Subcutaneous abdominal adipose tissue (tissue), 5 donors: ENCODE measurements around the gene JADE2.

Experiments used
- H3K27ac ChIP-seq: one replicate; pipeline ENCODE4 v1.7.0; 2013; ENCODE audit warnings: low read depth, mild to moderate bottlenecking, inconsistent platforms, low read length, moderate library complexity
- H3K27me3 ChIP-seq, 5 donors: one replicate each; pipeline ENCODE4 v1.7.0; 2013; ENCODE audit warnings: low read length in 5 of 5, inconsistent platforms in 1 of 5; ENCODE audit not compliant: control insufficient read depth in 5 of 5, insufficient read depth in 4 of 5
- H3K36me3 ChIP-seq, 5 donors: one replicate each; pipeline ENCODE4 v1.7.0; 2013; ENCODE audit warnings: low read length in 5 of 5; ENCODE audit not compliant: control insufficient read depth in 5 of 5, insufficient read depth in 5 of 5
- H3K4me1 ChIP-seq, 5 donors: one replicate each; pipeline ENCODE4 v1.7.0; 2013; ENCODE audit warnings: low read length in 5 of 5, mild to moderate bottlenecking in 3 of 5, moderate library complexity in 1 of 5; ENCODE audit not compliant: control insufficient read depth in 5 of 5, insufficient read depth in 5 of 5
- H3K4me3 ChIP-seq, 5 donors: one replicate each; pipeline ENCODE4 v1.7.0; 2013; ENCODE audit warnings: low read length in 5 of 5, low read depth in 1 of 5
- H3K9ac ChIP-seq, 5 donors: one replicate each; pipeline ENCODE4 v1.7.0; 2013; ENCODE audit warnings: low read length in 5 of 5, mild to moderate bottlenecking in 4 of 5, moderate library complexity in 3 of 5
- H3K9me3 ChIP-seq, 5 donors: one replicate each; pipeline ENCODE4 v1.7.0; 2013; ENCODE audit warnings: low read length in 5 of 5; ENCODE audit not compliant: control insufficient read depth in 5 of 5
- donor health status: healthy.
- donor health status: healthy.
- donor health status: healthy.
- donor health status: healthy.
- donor health status: healthy.

The JADE2 gene

DNA sequence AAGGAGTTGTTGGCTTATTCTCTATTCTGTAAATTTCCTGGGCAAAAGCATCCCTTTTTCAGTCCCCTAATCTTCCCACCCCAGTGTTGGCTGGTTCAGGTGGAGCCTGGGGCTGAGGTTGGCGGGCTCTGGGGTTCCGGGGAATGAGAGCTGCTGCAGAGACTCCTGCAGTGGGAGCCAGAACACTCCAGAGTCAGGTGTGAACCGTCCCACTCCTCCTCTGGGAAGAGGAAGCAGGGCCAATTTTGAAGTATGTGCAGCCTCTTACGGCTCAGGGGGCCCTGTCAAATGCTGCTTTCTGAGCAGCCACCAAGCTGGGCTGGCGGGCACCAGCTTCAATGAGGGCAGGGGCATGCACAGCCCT lies 42.8 kb downstream of the JADE2 start:
- Histone ChIP-seq H3K27me3 (no peaks in the 10 kb centered on the region), H3K4me1 (peaks cover 12 to 46% (median 39%) of the 10 kb centered on the region in 5 donors), H3K36me3 (peaks cover 6 to 85% (median 74%) of the 10 kb centered on the region in 5 donors), H3K4me3 (no peak overlapping the region), H3K9ac (peak overlapping the region in 1 of 5 donors; percentile 40), H3K9me3 (no peaks in the 10 kb centered on the region), H3K27ac (peak overlapping the region; percentile 72)

DNA sequence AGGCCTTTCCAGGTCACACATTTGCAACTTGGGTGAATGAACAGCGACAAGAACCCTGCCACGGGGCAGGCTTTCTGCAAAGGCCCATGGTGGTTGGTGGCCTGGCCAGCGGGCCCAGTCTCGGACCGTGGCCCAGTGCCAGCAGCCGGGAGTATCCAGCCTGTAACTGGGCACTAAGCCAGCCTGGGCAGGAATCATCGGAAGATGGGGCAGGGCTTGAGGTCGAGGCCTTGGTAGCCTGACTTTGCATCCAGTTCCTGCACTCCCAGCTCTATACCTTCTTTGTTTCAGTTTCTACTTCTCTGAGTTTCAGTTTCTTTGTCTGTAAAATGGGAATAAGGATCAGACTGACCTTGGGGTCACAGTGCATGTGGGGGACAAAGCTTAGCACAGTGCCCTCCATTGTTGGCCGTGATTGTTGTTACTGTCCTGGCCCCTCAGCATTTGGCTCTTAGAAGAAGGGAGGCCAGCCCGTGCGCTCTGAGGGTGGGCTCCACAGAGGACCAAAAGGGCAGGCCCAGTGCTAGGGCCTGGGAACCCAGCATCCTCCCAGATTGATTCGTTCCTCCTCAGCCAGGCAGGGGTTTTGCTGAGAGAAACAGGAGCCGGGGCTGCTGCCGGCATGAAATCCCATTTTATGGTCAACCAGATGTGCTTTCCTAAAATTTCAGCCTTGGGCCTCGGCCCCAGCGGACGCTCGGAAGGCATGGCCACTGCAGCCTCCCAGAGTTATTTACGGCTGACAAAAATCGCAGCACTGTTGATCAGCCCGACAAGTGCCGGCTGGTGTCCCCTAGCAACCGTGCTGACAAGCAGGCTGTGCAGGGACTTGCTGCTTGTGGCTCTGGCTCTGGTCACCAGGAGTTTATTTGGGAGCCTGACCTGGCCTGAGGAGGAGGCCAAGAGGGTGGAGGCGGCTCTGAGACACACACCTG lies 43.6 kb downstream of the JADE2 start:
- peaks cover 6 to 85% (median 74%) of the 10 kb centered on the region in 5 donors for H3K36me3 ChIP-seq
- peak overlapping the region in 2 of 5 donors; percentile 7 to 11 for H3K4me3 ChIP-seq
- no peaks in the 10 kb centered on the region for H3K27me3 ChIP-seq
- H3K4me1 ChIP-seq = peaks cover 12 to 46% (median 39%) of the 10 kb centered on the region in 5 donors
- peak overlapping the region in 2 of 5 donors; percentile 2 to 40 for H3K9ac ChIP-seq
- peak overlapping the region; percentile 72 for H3K27ac ChIP-seq
- no peaks in the 10 kb centered on the region for H3K9me3 ChIP-seq

DNA sequence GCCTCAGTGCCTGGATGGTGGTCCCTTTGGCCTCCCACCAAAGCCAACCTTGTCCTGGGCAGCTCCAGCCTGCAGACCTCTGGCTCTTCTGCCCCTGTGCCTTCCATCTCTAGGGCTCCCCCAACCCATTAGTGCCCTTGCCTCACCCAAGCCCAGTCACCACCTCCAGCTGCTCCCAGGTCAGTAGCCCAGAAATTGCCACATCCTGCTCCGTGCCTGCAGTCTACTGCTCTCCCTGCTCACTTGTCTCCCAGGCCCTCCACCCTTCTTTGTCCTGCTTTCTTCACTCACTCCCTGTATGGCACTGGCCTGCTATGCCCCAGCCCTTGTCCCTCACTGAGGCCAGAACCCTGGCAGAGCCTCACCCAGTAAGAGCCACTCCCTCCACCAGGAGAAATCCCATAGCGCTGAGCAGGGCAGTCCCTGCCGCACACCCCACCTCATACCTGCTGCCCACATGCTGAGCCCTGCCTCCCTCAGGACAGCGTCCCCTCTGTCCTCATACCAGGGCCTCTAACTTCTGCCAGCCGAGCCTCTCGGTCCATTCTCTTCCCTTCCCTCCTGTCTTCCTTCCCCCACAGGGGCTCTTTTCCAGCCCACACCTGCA lies 44.4 kb downstream of the JADE2 start:
- H3K36me3 ChIP-seq = peaks cover 4 to 85% (median 74%) of the 10 kb centered on the region in 5 donors
- no peak overlapping the region for H3K4me3 ChIP-seq
- H3K4me1 ChIP-seq = peaks cover 12 to 46% (median 39%) of the 10 kb centered on the region in 5 donors
- no peaks in the 10 kb centered on the region for H3K27me3 ChIP-seq
- peak overlapping the region; percentile 72 for H3K27ac ChIP-seq
- no peaks in the 10 kb centered on the region for H3K9me3 ChIP-seq
- peak overlapping the region in 2 of 5 donors; percentile 2 to 18 for H3K9ac ChIP-seq

DNA sequence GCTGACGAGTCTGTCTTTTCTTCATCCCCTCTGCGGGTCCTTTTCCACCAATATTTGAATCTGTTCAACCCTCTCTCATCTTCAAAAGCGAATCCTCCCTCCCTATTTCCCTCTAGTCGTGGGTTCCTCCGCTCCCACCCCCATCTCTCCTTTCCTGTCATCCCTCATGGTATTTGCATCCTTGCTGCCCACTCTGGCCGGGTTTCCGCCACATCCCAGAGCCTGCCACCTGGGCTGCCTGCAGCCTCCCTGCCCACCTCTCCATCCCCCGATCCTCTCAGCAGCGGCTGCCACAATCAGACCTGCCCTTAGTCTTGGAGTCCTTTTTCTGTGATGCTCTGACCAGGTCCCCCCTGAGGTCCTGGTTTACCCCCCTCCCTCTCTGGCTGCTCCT lies 44.9 kb downstream of the JADE2 start:
- Histone ChIP-seq H3K27ac (no peak overlapping the region), H3K9me3 (no peaks in the 10 kb centered on the region), H3K36me3 (peaks cover 0 to 85% (median 74%) of the 10 kb centered on the region in 5 donors), H3K4me1 (peaks cover 12 to 46% (median 39%) of the 10 kb centered on the region in 5 donors), H3K27me3 (no peaks in the 10 kb centered on the region), H3K9ac (no peak overlapping the region), H3K4me3 (no peak overlapping the region)

DNA sequence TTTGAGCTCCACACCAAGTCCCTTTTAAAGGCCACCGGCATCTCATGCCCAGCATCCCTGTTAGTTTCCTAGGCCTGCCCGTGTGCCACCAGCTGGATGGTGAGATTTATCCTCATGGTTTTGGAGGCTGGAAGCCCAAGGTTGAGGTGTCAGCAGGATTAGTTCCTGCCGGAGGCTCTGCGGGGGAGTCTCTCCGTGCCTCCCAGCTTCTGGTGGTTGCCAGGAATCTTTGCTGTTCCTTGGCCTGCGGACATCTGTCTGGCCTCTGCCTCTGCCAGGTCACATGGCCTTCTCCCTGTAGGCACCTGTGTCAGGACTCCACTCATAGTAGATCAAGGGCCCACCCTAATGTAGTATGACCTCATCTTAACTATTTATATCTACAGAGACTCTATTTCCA lies 45.4 kb downstream of the JADE2 start:
- peaks cover 12 to 46% (median 39%) of the 10 kb centered on the region in 5 donors for H3K4me1 ChIP-seq
- no peak overlapping the region for H3K4me3 ChIP-seq
- H3K36me3 ChIP-seq = peaks cover 0 to 85% (median 74%) of the 10 kb centered on the region in 5 donors
- no peak overlapping the region for H3K9ac ChIP-seq
- H3K9me3 ChIP-seq = no peaks in the 10 kb centered on the region
- H3K27me3 ChIP-seq = no peaks in the 10 kb centered on the region
- no peak overlapping the region for H3K27ac ChIP-seq

DNA sequence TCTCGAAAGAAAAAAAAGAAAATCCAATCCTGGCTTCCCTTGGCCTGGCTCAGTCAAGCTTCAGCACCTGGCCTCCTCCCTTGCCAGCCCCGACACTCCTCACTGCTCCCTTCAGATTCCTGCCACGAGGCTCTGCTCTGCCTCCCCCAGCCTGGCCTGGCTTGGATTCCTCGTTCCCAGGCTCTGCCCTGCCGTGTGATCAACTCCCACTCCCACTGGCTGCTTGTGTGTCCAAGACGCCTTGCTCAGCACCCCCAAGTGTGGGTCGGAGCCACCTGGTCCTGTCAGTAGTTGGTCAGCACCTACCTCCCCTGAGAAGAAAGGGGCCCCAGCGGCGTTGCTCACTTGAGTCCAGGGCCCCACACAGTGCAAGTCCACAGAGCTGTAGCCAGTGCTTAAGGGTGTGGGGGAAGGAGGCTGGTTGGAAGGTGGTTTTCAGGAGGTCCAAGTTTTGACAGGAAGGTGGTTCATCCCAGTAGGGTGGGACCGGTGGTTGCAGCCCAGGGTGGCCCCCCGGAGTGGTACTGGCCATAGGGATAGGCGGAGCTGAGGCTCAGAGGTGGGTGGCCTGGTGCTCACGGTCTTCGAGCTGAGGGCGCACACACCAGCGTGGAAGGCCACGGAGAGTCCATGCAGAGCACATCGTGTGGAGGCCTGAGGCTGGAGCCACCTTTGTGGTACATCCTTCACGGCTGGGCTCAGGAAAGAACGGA lies 46.4 kb downstream of the JADE2 start:
- Histone ChIP-seq H3K4me1 (peaks cover 12 to 46% (median 45%) of the 10 kb centered on the region in 5 donors), H3K9ac (no peak overlapping the region), H3K27me3 (no peaks in the 10 kb centered on the region), H3K27ac (no peak overlapping the region), H3K36me3 (peaks cover 0 to 85% (median 74%) of the 10 kb centered on the region in 5 donors), H3K9me3 (no peaks in the 10 kb centered on the region), H3K4me3 (no peak overlapping the region)

DNA sequence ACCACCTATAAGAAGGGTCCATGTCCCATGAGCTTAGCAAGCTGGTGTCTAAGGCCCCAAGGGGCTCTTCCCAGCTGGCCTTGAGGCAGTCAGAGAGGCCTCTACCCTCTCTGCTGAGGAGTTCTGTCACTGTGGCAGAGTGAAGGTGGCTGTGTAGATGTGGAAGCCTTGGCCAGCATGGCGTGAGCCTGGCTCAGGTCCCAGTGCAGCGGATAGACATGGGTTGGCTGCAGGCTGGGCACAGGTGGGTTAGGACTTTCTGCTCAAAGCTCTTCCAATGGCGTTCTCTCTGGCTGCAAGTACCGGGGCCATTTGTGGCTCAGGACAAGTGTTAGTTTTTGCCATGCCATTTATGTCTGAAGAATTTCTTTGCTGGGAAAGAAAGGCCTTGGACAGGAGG lies 47.3 kb downstream of the JADE2 start:
- Histone ChIP-seq H3K4me3 (no peak overlapping the region), H3K36me3 (peaks cover 0 to 83% (median 73%) of the 10 kb centered on the region in 5 donors), H3K9me3 (no peaks in the 10 kb centered on the region), H3K9ac (peak overlapping the region in 1 of 5 donors; percentile 6), H3K4me1 (peaks cover 10 to 45% (median 41%) of the 10 kb centered on the region in 5 donors), H3K27me3 (no peaks in the 10 kb centered on the region), H3K27ac (no peak overlapping the region)

DNA sequence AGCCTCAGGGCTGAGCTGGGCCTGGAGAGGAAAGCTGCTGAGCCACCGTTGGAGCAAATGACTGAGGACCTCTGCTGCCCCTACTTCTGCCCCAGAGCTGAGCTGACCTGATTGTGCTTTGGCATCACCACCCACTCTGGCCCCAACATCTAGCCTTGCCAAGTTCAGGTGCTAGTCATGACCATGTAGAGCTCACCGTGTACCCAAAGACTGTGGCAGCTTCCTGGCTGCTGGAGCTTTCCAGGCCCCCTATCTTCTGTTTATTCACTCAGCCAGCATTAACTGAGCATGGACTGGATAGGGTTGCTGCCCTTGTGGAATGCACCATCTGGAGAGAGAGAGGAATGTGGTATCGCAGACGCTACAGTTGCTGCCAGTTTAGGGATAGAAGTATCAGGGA lies 49.1 kb downstream of the JADE2 start:
- peaks cover 4 to 28% (median 25%) of the 10 kb centered on the region in 5 donors for H3K4me1 ChIP-seq
- H3K36me3 ChIP-seq = peaks cover 0 to 93% (median 87%) of the 10 kb centered on the region in 5 donors
- H3K27ac ChIP-seq = no peak overlapping the region
- no peaks in the 10 kb centered on the region for H3K9me3 ChIP-seq
- no peak overlapping the region for H3K9ac ChIP-seq
- H3K4me3 ChIP-seq = no peak overlapping the region
- no peaks in the 10 kb centered on the region for H3K27me3 ChIP-seq

DNA sequence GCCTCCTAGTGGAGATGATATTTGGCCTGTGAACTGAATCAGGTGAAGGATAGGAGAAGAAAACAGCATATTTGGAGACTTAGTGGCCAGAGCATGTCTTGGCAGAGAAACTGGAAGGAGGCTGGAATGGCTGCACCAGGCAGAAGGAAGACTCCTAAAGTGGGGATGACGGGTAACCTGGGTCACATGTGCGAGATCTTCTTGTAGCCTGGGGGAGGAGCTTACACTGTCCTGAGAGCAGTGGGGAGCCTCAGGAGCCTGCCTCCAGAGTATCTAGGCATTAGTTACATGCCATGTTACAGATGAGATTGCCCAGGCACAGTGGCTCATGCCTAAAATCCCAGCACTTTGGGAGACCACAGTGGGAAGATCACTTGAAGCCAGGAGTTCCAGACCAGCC lies 49.8 kb downstream of the JADE2 start:
- no peaks in the 10 kb centered on the region for H3K9me3 ChIP-seq
- H3K36me3 ChIP-seq = peaks cover 0 to 91% (median 84%) of the 10 kb centered on the region in 5 donors
- no peaks in the 10 kb centered on the region for H3K27me3 ChIP-seq
- peaks cover 0 to 26% (median 18%) of the 10 kb centered on the region in 5 donors for H3K4me1 ChIP-seq
- no peak overlapping the region for H3K4me3 ChIP-seq
- no peak overlapping the region for H3K9ac ChIP-seq
- H3K27ac ChIP-seq = no peak overlapping the region
